Measurements from ENCODE around the gene BLOC1S5.

- TF ChIP-seq, protein P1, sequence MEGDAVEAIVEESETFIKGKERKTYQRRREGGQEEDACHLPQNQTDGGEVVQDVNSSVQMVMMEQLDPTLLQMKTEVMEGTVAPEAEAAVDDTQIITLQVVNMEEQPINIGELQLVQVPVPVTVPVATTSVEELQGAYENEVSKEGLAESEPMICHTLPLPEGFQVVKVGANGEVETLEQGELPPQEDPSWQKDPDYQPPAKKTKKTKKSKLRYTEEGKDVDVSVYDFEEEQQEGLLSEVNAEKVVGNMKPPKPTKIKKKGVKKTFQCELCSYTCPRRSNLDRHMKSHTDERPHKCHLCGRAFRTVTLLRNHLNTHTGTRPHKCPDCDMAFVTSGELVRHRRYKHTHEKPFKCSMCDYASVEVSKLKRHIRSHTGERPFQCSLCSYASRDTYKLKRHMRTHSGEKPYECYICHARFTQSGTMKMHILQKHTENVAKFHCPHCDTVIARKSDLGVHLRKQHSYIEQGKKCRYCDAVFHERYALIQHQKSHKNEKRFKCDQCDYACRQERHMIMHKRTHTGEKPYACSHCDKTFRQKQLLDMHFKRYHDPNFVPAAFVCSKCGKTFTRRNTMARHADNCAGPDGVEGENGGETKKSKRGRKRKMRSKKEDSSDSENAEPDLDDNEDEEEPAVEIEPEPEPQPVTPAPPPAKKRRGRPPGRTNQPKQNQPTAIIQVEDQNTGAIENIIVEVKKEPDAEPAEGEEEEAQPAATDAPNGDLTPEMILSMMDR (conservative IDR thresholded peaks at IDR 0.05; ENCODE audit: low read length): no peak
- no peak for TF ChIP-seq EZH2phosphoT487 (IDR thresholded peaks at IDR 0.05; ENCODE audit: borderline replicate concordance, low read depth, low read length)
Observed at GRCh38 chr6:8054276-8054675, 9.9 kb downstream of the BLOC1S5 start.

Data from OCI-LY7 (cell line).